ENCODE data around the gene DIS3L2. TPM values are rescaled to one million over a fixed set of nuclear protein-coding genes. Genes with fewer than 3 reads are reported as not detected.

DIS3L2 gene
- total RNA-seq, 4 donors from 2014 or later = 12.8 to 27.3 (median 16.8) TPM

DNA sequence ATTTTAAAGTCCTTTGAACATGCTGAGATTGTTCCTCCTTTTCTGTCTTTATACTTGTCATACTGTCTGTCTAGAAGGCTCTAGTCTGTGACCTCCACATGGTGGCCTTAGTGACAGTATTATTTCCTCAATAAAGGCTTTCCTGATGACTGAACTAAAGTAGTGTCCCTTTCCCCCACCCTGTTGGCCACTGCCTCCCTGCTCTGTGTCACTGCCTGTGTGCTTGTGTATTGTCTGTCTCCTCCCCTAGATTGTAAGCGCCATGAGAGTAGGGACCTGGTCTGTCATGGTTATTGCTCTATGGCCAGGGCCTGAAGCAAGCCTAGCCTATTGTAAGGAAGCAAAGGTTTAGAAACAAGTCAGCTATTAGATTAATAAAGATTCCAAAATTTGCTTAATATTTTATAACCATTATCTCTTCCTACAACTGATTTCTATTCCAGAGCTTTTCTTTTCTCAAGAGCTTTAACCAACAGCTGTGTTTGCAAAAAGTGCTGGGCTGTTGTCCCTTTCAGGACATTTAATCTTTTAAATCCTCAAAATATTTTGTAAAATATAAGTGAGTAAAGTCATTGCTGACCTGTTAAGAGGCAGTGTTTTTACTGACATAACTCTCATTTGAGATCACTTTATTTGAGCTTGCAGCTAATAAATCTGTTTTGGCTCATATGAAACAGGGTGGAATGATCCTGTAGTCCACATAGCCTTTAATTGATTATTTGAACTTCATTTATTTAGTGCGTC, 35.5 kb downstream of the DIS3L2 start:
- no peaks in the 10 kb centered on the region for H3K9me3 ChIP-seq
- no peak for DNase-seq
- H3K36me3 ChIP-seq = no peaks in the 10 kb centered on the region
- H3K4me3 ChIP-seq = no peak overlapping the region
- H3K4me1 ChIP-seq = peaks cover 11 to 15% of the 10 kb centered on the region in 2 donors
- no peak for TF ChIP-seq POLR2A (IDR thresholded peaks at IDR 0.05)
- TF ChIP-seq, protein P1, sequence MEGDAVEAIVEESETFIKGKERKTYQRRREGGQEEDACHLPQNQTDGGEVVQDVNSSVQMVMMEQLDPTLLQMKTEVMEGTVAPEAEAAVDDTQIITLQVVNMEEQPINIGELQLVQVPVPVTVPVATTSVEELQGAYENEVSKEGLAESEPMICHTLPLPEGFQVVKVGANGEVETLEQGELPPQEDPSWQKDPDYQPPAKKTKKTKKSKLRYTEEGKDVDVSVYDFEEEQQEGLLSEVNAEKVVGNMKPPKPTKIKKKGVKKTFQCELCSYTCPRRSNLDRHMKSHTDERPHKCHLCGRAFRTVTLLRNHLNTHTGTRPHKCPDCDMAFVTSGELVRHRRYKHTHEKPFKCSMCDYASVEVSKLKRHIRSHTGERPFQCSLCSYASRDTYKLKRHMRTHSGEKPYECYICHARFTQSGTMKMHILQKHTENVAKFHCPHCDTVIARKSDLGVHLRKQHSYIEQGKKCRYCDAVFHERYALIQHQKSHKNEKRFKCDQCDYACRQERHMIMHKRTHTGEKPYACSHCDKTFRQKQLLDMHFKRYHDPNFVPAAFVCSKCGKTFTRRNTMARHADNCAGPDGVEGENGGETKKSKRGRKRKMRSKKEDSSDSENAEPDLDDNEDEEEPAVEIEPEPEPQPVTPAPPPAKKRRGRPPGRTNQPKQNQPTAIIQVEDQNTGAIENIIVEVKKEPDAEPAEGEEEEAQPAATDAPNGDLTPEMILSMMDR (IDR thresholded peaks at IDR 0.05 in 4 of 5, conservative IDR thresholded peaks at IDR 0.05 in 1 of 5) = no peak
- intact Hi-C loops (cut with DNase I; ENCODE audit: low total_unique reads) (no loop called here), in situ Hi-C loops (cut with MboI; ENCODE audit: low sequenced_read_pairs in 4 of 4) (no loop called here)
- ATAC-seq = no peak
- no peaks in the 10 kb centered on the region for H3K27me3 ChIP-seq
- H3K27ac ChIP-seq = no peak overlapping the region

DNA sequence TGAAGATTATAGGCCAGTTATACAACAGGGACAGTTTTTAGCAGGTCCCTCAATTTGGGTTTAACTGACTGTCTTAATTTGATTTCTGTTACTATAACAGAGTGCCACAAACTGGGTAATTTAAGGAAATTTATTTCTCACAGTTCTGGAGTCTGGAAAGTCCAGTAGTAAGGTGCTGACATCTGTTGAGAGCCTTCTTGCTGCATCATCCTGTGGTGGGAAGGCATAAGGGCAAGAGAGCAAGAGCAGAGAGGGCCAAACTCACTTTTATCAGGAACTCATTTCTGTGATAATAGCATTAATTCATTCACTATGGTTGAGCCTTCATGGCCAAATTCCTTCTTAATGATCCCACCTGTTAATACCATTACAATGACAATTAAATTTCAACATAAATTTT, 36.5 kb downstream of the DIS3L2 start:
- H3K4me3 ChIP-seq = no peak overlapping the region
- DNase-seq = no peak
- H3K4me1 ChIP-seq = peaks cover 11 to 15% of the 10 kb centered on the region in 2 donors
- H3K27me3 ChIP-seq = no peaks in the 10 kb centered on the region
- intact Hi-C loops (cut with DNase I; ENCODE audit: low total_unique reads) (no loop called here), in situ Hi-C loops (cut with MboI; ENCODE audit: low sequenced_read_pairs in 4 of 4) (no loop called here)
- no peak overlapping the region for H3K27ac ChIP-seq
- H3K9me3 ChIP-seq = no peaks in the 10 kb centered on the region
- no peaks in the 10 kb centered on the region for H3K36me3 ChIP-seq
- TF ChIP-seq, protein P1 (IDR thresholded peaks at IDR 0.05 in 4 of 5, conservative IDR thresholded peaks at IDR 0.05 in 1 of 5) = no peak
- TF ChIP-seq POLR2A (IDR thresholded peaks at IDR 0.05) = no peak
- ATAC-seq = no peak

DNA sequence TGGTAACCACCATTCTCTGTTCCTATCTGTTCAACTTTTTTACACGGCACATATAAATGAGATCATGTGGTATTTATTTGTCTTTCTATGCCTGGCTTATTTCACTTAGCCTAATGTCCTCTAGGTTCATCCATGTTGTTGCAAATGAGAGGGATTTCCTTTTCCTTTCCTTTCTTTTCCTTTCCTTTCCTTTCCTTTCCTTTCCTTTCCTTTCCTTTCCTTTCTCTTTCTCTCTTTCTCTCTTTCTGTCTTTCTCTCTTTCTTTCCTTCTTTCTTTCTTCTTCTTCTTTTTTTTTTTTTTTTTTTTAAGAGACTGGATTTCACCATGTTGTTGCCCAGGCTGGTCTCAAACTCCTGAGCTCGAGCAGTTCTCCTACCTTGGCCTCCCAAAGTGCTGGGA, 38.9 kb downstream of the DIS3L2 start:
- TF ChIP-seq POLR2A (IDR thresholded peaks at IDR 0.05) = no peak
- TF ChIP-seq, protein P1 (IDR thresholded peaks at IDR 0.05 in 4 of 5, conservative IDR thresholded peaks at IDR 0.05 in 1 of 5) = no peak
- intact Hi-C loops (cut with DNase I; ENCODE audit: low total_unique reads) = no loop called here

DNA sequence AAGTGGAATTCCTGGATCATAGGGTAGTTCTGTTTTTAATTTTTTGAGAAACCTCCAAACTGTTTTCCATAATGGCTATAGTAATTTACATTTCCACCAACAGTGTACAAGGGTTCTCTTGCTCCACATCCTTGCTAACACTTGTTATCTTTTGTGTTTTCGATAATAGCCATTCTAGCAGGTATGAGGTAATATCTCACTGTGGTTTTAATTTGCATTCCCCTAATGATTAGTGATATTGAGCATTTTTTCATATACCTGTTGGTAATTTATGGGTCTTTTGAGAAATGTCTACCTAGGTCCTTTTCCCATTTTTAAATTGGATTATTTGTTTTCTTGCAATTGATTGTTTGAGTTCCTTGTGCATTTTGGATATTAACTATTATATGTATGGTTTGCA, 39.6 kb downstream of the DIS3L2 start:
- H3K27ac ChIP-seq = no peak overlapping the region
- DNase-seq (no peak), ATAC-seq (no peak)
- no peaks in the 10 kb centered on the region for H3K27me3 ChIP-seq
- in situ Hi-C loops (cut with MboI; ENCODE audit: low sequenced_read_pairs in 4 of 4) = no loop called here
- TF ChIP-seq, protein P1 (IDR thresholded peaks at IDR 0.05 in 4 of 5, conservative IDR thresholded peaks at IDR 0.05 in 1 of 5) = no peak
- no peak for TF ChIP-seq POLR2A (IDR thresholded peaks at IDR 0.05)
- intact Hi-C loops (cut with DNase I; ENCODE audit: low total_unique reads) = no loop called here
- H3K4me3 ChIP-seq = no peak overlapping the region
- peaks cover 11% of the 10 kb centered on the region in 2 donors for H3K4me1 ChIP-seq
- no peaks in the 10 kb centered on the region for H3K9me3 ChIP-seq
- no peaks in the 10 kb centered on the region for H3K36me3 ChIP-seq

More for the DNA sequence above, 38.9 kb downstream of the DIS3L2 start:
- no peaks in the 10 kb centered on the region for H3K27me3 ChIP-seq
- no peaks in the 10 kb centered on the region for H3K36me3 ChIP-seq
- no peak for ATAC-seq
- in situ Hi-C loops (cut with MboI; ENCODE audit: low sequenced_read_pairs in 4 of 4) = no loop called here
- DNase-seq = no peak
- no peaks in the 10 kb centered on the region for H3K9me3 ChIP-seq
- H3K27ac ChIP-seq = no peak overlapping the region
- H3K4me1 ChIP-seq = peaks cover 11 to 15% of the 10 kb centered on the region in 2 donors
- H3K4me3 ChIP-seq = no peak overlapping the region

Measured in gastrocnemius medialis (tissue), 4 donors.